H1 (cell line): Measurements from ENCODE around the gene RGCC. TPM values are rescaled to one million over a fixed set of nuclear protein-coding genes. Genes with fewer than 3 reads are reported as not detected.

Experiments used
- CTCF ChIA-PET: fragments of 300-600 bp; sonication (Branson Sonifier 250); formaldehyde crosslinking; loops from one replicate; lab custom pipeline; 2021; ENCODE audit not compliant: partially characterized antibody; lab: Charles Lee
- POLR2A ChIA-PET: fragments of 300-600 bp; sonication (Branson Sonifier 250); formaldehyde crosslinking; loops from one replicate; lab custom pipeline; 2021; ENCODE audit warnings: inconsistent platforms; ENCODE audit not compliant: partially characterized antibody; lab: Charles Lee
- DNase-seq, 2 experiments: peaks; one replicate each; pipeline versions ENCODE4 v3.0.0 to v3.0.0-alpha.2; 2010 to 2022; ENCODE audit warnings: low spot score in 2 of 2, low read depth in 1 of 2, mixed read lengths in 1 of 2
- FAIRE-seq: peaks from 2 replicates; lab custom pipeline; 2011; peaks lifted over from hg19 to GRCh38; lab: Jason Lieb, UNC
- H2AFZ ChIP-seq: 2 replicates; pipeline ENCODE4 v1.8.1; 2012; ENCODE audit warnings: low read length, inconsistent platforms
- H2AK5ac ChIP-seq: 2 replicates; pipeline ENCODE4 v1.6.1; 2013; ENCODE audit warnings: low read depth, low read length
- H2BK120ac ChIP-seq: replicated peaks from 2 replicates; pipeline ENCODE3; 2013; ENCODE audit warnings: low read depth, low read length, inconsistent platforms
- H2BK12ac ChIP-seq: 2 replicates; pipeline ENCODE4 v1.6.1; 2013; ENCODE audit warnings: low read depth, low read length
- H2BK15ac ChIP-seq: 2 replicates; pipeline ENCODE4 v1.6.1; 2013; ENCODE audit warnings: low read length
- H2BK20ac ChIP-seq: 2 replicates; pipeline ENCODE4 v1.6.1; 2013; ENCODE audit warnings: low read length
- H2BK5ac ChIP-seq: 2 replicates; pipeline ENCODE4 v1.6.1; 2013; ENCODE audit warnings: low read depth, low read length
- H3K14ac ChIP-seq: 2 replicates; pipeline ENCODE4 v1.6.1; 2013; ENCODE audit warnings: inconsistent platforms; ENCODE audit not compliant: insufficient read length
- H3K18ac ChIP-seq: 2 replicates; pipeline ENCODE4 v1.6.1; 2013; ENCODE audit warnings: low read length; ENCODE audit errors: extremely low read depth
- H3K23ac ChIP-seq: 2 replicates; pipeline ENCODE4 v1.6.1; 2013; ENCODE audit warnings: inconsistent platforms; ENCODE audit not compliant: insufficient read length
- H3K23me2 ChIP-seq: 2 replicates; pipeline ENCODE4 v1.6.1; 2013; ENCODE audit warnings: low read depth, low read length
- H3K27ac ChIP-seq: 2 replicates; pipeline ENCODE4 v1.6.1; 2011; ENCODE audit warnings: low read depth, low read length, inconsistent platforms
- H3K27me3 ChIP-seq, 4 experiments: replicated peaks in 1 of 4; 1 replicate in 1 of 4; 2 replicates in 3 of 4; pipeline versions ENCODE4 v1.6.1 to v1.8.1; 2011 to 2013; ENCODE audit warnings: low read length in 3 of 4, mild to moderate bottlenecking in 3 of 4, inconsistent platforms in 2 of 4, mixed read lengths in 2 of 4, moderate library complexity in 1 of 4; ENCODE audit not compliant: control insufficient read depth in 3 of 4, insufficient read depth in 3 of 4; ENCODE audit errors: extremely low read depth in 1 of 4
- H3K36me3 ChIP-seq, 4 experiments: 2 replicates each; pipeline versions ENCODE4 v1.6.1 to v1.8.1; 2011 to 2013; ENCODE audit warnings: mild to moderate bottlenecking in 4 of 4, low read length in 3 of 4, moderate library complexity in 2 of 4, control low read depth in 1 of 4, inconsistent platforms in 1 of 4; ENCODE audit not compliant: insufficient read depth in 4 of 4, control insufficient read depth in 2 of 4
- H3K4ac ChIP-seq: replicated peaks from 2 replicates; pipeline ENCODE3; 2013; ENCODE audit warnings: low read length, low read depth, mixed read lengths, inconsistent platforms; ENCODE audit not compliant: insufficient read length
- H3K4me1 ChIP-seq, 4 experiments: replicated peaks in 1 of 4; 1 replicate in 1 of 4; 2 replicates in 3 of 4; pipeline versions ENCODE4 v1.6.1 to v1.8.1; 2011 to 2013; ENCODE audit warnings: low read length in 3 of 4, inconsistent platforms in 2 of 4, mixed read lengths in 1 of 4; ENCODE audit not compliant: insufficient read depth in 4 of 4, control insufficient read depth in 3 of 4
- H3K4me2 ChIP-seq, 2 experiments: 2 replicates each; pipeline versions ENCODE4 v1.6.1 to v1.8.1; 2011 to 2013; ENCODE audit warnings: low read depth in 2 of 2, low read length in 2 of 2, control low read depth in 1 of 2, inconsistent platforms in 1 of 2, mild to moderate bottlenecking in 1 of 2; ENCODE audit not compliant: insufficient read depth in 1 of 2
- H3K4me3 ChIP-seq, 4 experiments: fragments of 200-600, 300-600 bp in 1 of 4; sonication (generic), shearing (Covaris generic), sonication (Bioruptor Twin) in 1 of 4; 2 replicates each; pipeline versions ENCODE4 v1.5.1 to v1.8.1; 2011 to 2016; ENCODE audit warnings: low read length in 4 of 4, low read depth in 3 of 4, control low read depth in 2 of 4, inconsistent platforms in 2 of 4, mild to moderate bottlenecking in 2 of 4, mixed read lengths in 1 of 4, moderate library complexity in 1 of 4; ENCODE audit not compliant: insufficient read depth in 2 of 4; ENCODE audit errors: extremely low read depth in 1 of 4
- H3K56ac ChIP-seq: replicated peaks from 2 replicates; pipeline ENCODE3; 2013; ENCODE audit warnings: low read depth, mild to moderate bottlenecking, mixed read lengths, low read length, inconsistent platforms; ENCODE audit not compliant: insufficient read length
- H3K79me1 ChIP-seq: 2 replicates; pipeline ENCODE4 v1.6.1; 2013; ENCODE audit warnings: low read depth, low read length, control low read depth
- H3K79me2 ChIP-seq, 2 experiments: 2 replicates each; pipeline versions ENCODE4 v1.6.1 to v1.8.1; 2012 to 2013; ENCODE audit warnings: low read length in 2 of 2, mild to moderate bottlenecking in 2 of 2, inconsistent platforms in 1 of 2; ENCODE audit not compliant: insufficient read depth in 2 of 2, control insufficient read depth in 1 of 2
- H3K9ac ChIP-seq, 4 experiments: replicated peaks in 1 of 4; 1 replicate in 1 of 4; 2 replicates in 3 of 4; pipeline versions ENCODE4 v1.6.1 to v1.8.1; 2011 to 2013; ENCODE audit warnings: low read depth in 3 of 4, low read length in 3 of 4, control low read depth in 2 of 4, mild to moderate bottlenecking in 2 of 4, moderate library complexity in 2 of 4, inconsistent platforms in 1 of 4; ENCODE audit errors: extremely low read depth in 1 of 4
- H3K9me3 ChIP-seq, 2 experiments: 2 replicates each; pipeline versions ENCODE4 v1.6.1 to v1.8.1; 2012 to 2013; ENCODE audit warnings: mild to moderate bottlenecking in 2 of 2, moderate library complexity in 2 of 2, control low read depth in 1 of 2, inconsistent platforms in 1 of 2, low read depth in 1 of 2, low read length in 1 of 2, mixed read lengths in 1 of 2; ENCODE audit not compliant: insufficient read depth in 2 of 2
- H4K20me1 ChIP-seq, 2 experiments: replicated peaks in 1 of 2; 2 replicates each; pipeline versions ENCODE3 to v1.8.1; 2011 to 2013; ENCODE audit warnings: inconsistent platforms in 2 of 2, low read length in 2 of 2, mild to moderate bottlenecking in 1 of 2; ENCODE audit not compliant: insufficient read depth in 2 of 2, control insufficient read depth in 1 of 2
- H4K5ac ChIP-seq: 2 replicates; pipeline ENCODE4 v1.6.1; 2013; ENCODE audit warnings: low read length, low read depth, mixed read lengths, inconsistent platforms; ENCODE audit not compliant: insufficient read length
- H4K8ac ChIP-seq: 2 replicates; pipeline ENCODE4 v1.8.0; 2013; ENCODE audit warnings: mild to moderate bottlenecking, moderate library complexity, low read length, inconsistent platforms; ENCODE audit not compliant: insufficient read depth; ENCODE audit errors: extremely low read depth
- H4K91ac ChIP-seq: replicated peaks from 2 replicates; pipeline ENCODE3; 2013; ENCODE audit warnings: low read length, mixed read lengths, inconsistent platforms; ENCODE audit not compliant: insufficient read length
- BCL11A ChIP-seq, 2 experiments: IDR thresholded peaks; one replicate each; pipeline ENCODE4 v1.6.1; 2011; ENCODE audit warnings: low read depth in 2 of 2, low read length in 2 of 2, mild to moderate bottlenecking in 2 of 2
- CREB1 ChIP-seq: IDR thresholded peaks from 2 replicates; pipeline ENCODE4 v1.6.1; 2012; ENCODE audit warnings: inconsistent platforms
- GABPA ChIP-seq: IDR thresholded peaks from 2 replicates; pipeline ENCODE4 v1.6.1; 2011; ENCODE audit warnings: mild to moderate bottlenecking, low read length, moderate library complexity, borderline replicate concordance; ENCODE audit not compliant: insufficient read depth
- HDAC6 ChIP-seq: IDR thresholded peaks from one replicate; pipeline ENCODE4 v1.7.1; 2012; ENCODE audit warnings: low read depth, mild to moderate bottlenecking, inconsistent platforms, low read length, moderate library complexity
- JUN ChIP-seq: IDR thresholded peaks from 2 replicates; pipeline ENCODE4 v1.6.1; 2011; ENCODE audit warnings: low read depth, mild to moderate bottlenecking, improper control_type of control experiment, low read length
- NANOG ChIP-seq: IDR thresholded peaks from 2 replicates; pipeline ENCODE4 v1.6.1; 2011; ENCODE audit warnings: low read length, low read depth, mild to moderate bottlenecking, inconsistent platforms; ENCODE audit not compliant: insufficient read depth, poor library complexity, severe bottlenecking
- RFX5 ChIP-seq: IDR thresholded peaks from 2 replicates; pipeline ENCODE4 v1.6.1; 2011; ENCODE audit warnings: low read depth, low read length, improper control_type of control experiment, borderline replicate concordance
- SUZ12 ChIP-seq: fragments of 200-600 bp; sonication (generic); IDR thresholded peaks from 2 replicates; pipeline ENCODE4 v1.6.1; 2012; ENCODE audit warnings: mild to moderate bottlenecking, inconsistent platforms, low read length, moderate library complexity, mixed read lengths
- TBP ChIP-seq: IDR thresholded peaks from 2 replicates; pipeline ENCODE4 v1.6.1; 2011; ENCODE audit warnings: low read depth, low read length, improper control_type of control experiment
- TEAD4 ChIP-seq: IDR thresholded peaks from 2 replicates; pipeline ENCODE4 v1.6.1; 2012; ENCODE audit warnings: low read depth, low read length, inconsistent platforms, mixed read lengths
- USF2 ChIP-seq: IDR thresholded peaks from 2 replicates; pipeline ENCODE4 v1.6.1; 2011; ENCODE audit warnings: low read length, improper control_type of control experiment
- YY1 ChIP-seq: IDR thresholded peaks from 2 replicates; pipeline ENCODE4 v1.6.1; 2011; ENCODE audit warnings: low read depth, mild to moderate bottlenecking, low read length
- WGBS, 2 experiments: shearing (Covaris generic) in 1 of 2; methylation state at CpG; one replicate each; pipeline versions ENCODE4 v1.1.6 to v1.1.7; 2013 to 2015; ENCODE audit warnings: low lambda C conversion rate in 2 of 2, mixed read lengths in 2 of 2, inconsistent platforms in 1 of 2, low coverage in 1 of 2, missing lambda C conversion rate in 1 of 2; ENCODE audit not compliant: insufficient replicate concordance in 2 of 2, insufficient coverage in 1 of 2, insufficient read length in 1 of 2; ENCODE audit errors: extremely low coverage in 1 of 2, missing lambda C conversion rate in 1 of 2; 5-methylcytosine and 5-hydroxymethylcytosine counted together
- polyA plus RNA-seq, 7 experiments: library from polyadenylated mRNA; depleted of rRNA in 3 of 7; stranded (reverse) in 5 of 7; unstranded in 2 of 7; fragments of >200 nt in 5 of 7; fragments of 200-250 nt in 2 of 7; gene quantifications; 1 replicate in 5 of 7; 2 replicates in 1 of 7; 4 replicates in 1 of 7; pipeline versions ENCODE4 v1.2.1 to v1.2.3, GENCODE V29; 2011 to 2013; ENCODE audit warnings: missing spikeins in 2 of 7, mixed read lengths in 2 of 7
- total RNA-seq: library from RNA; stranded (reverse); fragmentation: NEBNext Ultra II Directional; extraction: Animal tissue kit (Norgen Biotek cat#: 25700); gene quantifications from 2 replicates; pipeline ENCODE4 v1.2.1, GENCODE V29; 2021

The RGCC gene
- total and polyA plus RNA-seq, 2 of the 8 experiments (the other 6 are each of a cell fraction or from before 2014, with no cell fraction given) = 0.41 TPM; not detected in 1

GRCh38 chr13:41463838-41464602 lies 6.7 kb downstream of the RGCC start:
- Histone ChIP-seq H2AK5ac (no peak overlapping the region), H3K4me1 (peaks cover 0 to 2% (median under 1%) of the 10 kb centered on the region in 4 experiments; a peak in 1 of 7 replicates), H3K56ac (no peak overlapping the region), H2AFZ (no peak overlapping the region), H4K5ac (no peak overlapping the region), H3K23me2 (peaks cover 4% of the 10 kb centered on the region; the same call in 1 of the 2 replicates), H4K20me1 (peaks cover 0 to 3% of the 10 kb centered on the region in 2 experiments), H2BK120ac (no peak overlapping the region), H3K9ac (no peak overlapping the region), H3K27ac (no peak overlapping the region), H3K18ac (no peak overlapping the region), H4K91ac (no peak overlapping the region), H3K79me2 (peaks cover 0 to 3% of the 10 kb centered on the region in 2 experiments; a peak in 2 of 4 replicates), H3K9me3 (no peaks in the 10 kb centered on the region), H3K23ac (no peak overlapping the region), H2BK20ac (no peak overlapping the region), H3K27me3 (peaks cover 0 to 13% (median 7%) of the 10 kb centered on the region in 4 experiments; a peak in 6 of 7 replicates), H3K4me2 (no peak overlapping the region), H3K4ac (no peak overlapping the region), H4K8ac (no peak overlapping the region), H3K14ac (no peak overlapping the region), H3K36me3 (no peaks in the 10 kb centered on the region), H2BK12ac (no peak overlapping the region), H2BK15ac (no peak overlapping the region), H3K79me1 (no peaks in the 10 kb centered on the region), H2BK5ac (no peak overlapping the region), H3K4me3 (no peak overlapping the region)
- FAIRE-seq = no peak
- CTCF ChIA-PET = interaction anchor here (1.4 kb wide), 1 partner anchor 125 kb away, joined by 3 read pairs; no protein-coding TSS in a partner anchor
- 90% methylated on average over 11 of the region's 11 CpGs; no CpG with 5 or more reads in 1 of the 2 experiments for WGBS, 2 experiments
- no peak for DNase-seq
- POLR2A ChIA-PET = no interaction called here
- TF ChIP-seq SUZ12 (no peak), CREB1 (no peak), JUN (no peak), TEAD4 (no peak), TBP (no peak), USF2 (no peak), BCL11A (IDR thresholded peaks at IDR 0.05; ENCODE audit: low read depth in 2 of 2, low read length in 2 of 2) (no peak), GABPA (no peak), YY1 (no peak), NANOG (no peak), HDAC6 (no peak), RFX5 (no peak)
